ENCODE results near the gene CTDSP2. TPM values are rescaled to one million over a fixed set of nuclear protein-coding genes. Genes with fewer than 3 reads are reported as not detected.

The CTDSP2 gene
- total RNA-seq, 4 donors from 2014 or later = 47.1 to 120 (median 71.7) TPM

- Histone ChIP-seq H3K27me3 (no peaks in the 10 kb centered on the region), H3K9me3 (no peaks in the 10 kb centered on the region), H3K4me1 (peaks cover 0 to 24% (median 0%) of the 10 kb centered on the region in 3 donors), H3K36me3 (peaks cover 4 to 100% (median 19%) of the 10 kb centered on the region in 3 donors), H3K27ac (no peak overlapping the region), H3K4me3 (no peak overlapping the region)
- 15 to 24% methylated on average over 1 of the region's 1 CpG for WGBS, 2 donors
- intact Hi-C loops (cut with DNase I) = no loop called here
- no peak for DNase-seq
- TF ChIP-seq POLR2A (IDR thresholded peaks at IDR 0.05) (no peak), CTCF (IDR thresholded peaks at IDR 0.05) (no peak)
Observed at GRCh38 chr12:57793920-57794319, 52.6 kb downstream of the CTDSP2 start.

DNA sequence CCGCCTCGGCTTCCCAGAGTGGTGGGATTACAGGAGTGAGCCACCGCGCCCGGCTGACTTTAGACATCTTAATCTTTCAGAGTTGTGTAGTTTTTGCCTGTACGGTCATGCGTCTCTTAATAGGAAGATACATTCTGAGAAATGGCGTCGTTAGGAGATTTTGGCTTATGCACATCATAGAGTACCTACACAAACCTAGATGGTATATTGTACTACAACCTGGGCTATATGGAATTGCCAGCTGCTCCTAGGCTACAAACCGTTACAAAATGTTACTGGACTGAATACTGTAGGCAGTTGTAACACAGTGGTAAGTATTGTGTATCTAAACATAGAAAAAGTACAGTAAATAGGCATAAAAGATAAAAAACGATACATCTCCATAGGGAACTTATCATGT is 62.7 kb downstream of the CTDSP2 start:
- Histone ChIP-seq H3K36me3 (peaks cover 0 to 68% (median 0%) of the 10 kb centered on the region in 3 donors), H3K27ac (no peak overlapping the region), H3K4me1 (peaks cover 10 to 25% (median 16%) of the 10 kb centered on the region in 3 donors), H3K27me3 (no peaks in the 10 kb centered on the region), H3K4me3 (peak overlapping the region in 2 of 4 donors; percentile 95), H3K9me3 (no peaks in the 10 kb centered on the region)
- no peak for DNase-seq
- WGBS, 2 donors = 87 to 93% methylated on average over 11 of the region's 11 CpGs
- intact Hi-C loops (cut with DNase I) = loop anchor here (10.0 kb wide), 1 partner anchor 51 kb away; no protein-coding TSS in a partner anchor
- TF ChIP-seq POLR2A (IDR thresholded peaks at IDR 0.05) = no peak
- no peak for TF ChIP-seq CTCF (IDR thresholded peaks at IDR 0.05)

DNA sequence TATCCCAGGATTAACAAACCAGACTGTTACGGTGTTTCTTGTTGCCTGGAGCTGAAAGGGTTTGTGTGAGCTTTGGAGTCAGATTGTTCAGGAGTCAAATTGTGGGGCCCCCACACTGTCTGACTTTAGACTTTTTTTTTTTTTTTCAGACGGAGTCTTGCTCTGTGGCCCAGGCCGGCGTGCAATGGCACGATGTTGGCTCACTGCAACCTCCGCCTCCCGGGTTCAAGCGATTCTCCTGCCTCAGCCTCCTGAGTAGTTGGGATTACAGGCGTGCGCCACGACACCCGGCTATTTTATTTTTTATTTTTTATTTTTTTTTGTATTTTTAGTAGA is 63.1 kb downstream of the CTDSP2 start:
- Histone ChIP-seq H3K27ac (peak overlapping the region in 3 of 4 donors; percentile 70 to 88 (median 84)), H3K4me1 (peaks cover 10 to 25% (median 16%) of the 10 kb centered on the region in 3 donors), H3K27me3 (no peaks in the 10 kb centered on the region), H3K36me3 (peaks cover 0 to 64% (median 0%) of the 10 kb centered on the region in 3 donors), H3K4me3 (peak overlapping the region; percentile 73 to 95 (median 94)), H3K9me3 (no peaks in the 10 kb centered on the region)
- intact Hi-C loops (cut with DNase I) = loop anchor here (10.0 kb wide), 1 partner anchor 51 kb away; no protein-coding TSS in a partner anchor
- TF ChIP-seq CTCF (IDR thresholded peaks at IDR 0.05) (no peak), POLR2A (IDR thresholded peaks at IDR 0.05) (no peak)
- WGBS, 2 donors = 77 to 80% methylated on average over 9 to 11 of the region's 12 CpGs
- DNase-seq = no peak

DNA sequence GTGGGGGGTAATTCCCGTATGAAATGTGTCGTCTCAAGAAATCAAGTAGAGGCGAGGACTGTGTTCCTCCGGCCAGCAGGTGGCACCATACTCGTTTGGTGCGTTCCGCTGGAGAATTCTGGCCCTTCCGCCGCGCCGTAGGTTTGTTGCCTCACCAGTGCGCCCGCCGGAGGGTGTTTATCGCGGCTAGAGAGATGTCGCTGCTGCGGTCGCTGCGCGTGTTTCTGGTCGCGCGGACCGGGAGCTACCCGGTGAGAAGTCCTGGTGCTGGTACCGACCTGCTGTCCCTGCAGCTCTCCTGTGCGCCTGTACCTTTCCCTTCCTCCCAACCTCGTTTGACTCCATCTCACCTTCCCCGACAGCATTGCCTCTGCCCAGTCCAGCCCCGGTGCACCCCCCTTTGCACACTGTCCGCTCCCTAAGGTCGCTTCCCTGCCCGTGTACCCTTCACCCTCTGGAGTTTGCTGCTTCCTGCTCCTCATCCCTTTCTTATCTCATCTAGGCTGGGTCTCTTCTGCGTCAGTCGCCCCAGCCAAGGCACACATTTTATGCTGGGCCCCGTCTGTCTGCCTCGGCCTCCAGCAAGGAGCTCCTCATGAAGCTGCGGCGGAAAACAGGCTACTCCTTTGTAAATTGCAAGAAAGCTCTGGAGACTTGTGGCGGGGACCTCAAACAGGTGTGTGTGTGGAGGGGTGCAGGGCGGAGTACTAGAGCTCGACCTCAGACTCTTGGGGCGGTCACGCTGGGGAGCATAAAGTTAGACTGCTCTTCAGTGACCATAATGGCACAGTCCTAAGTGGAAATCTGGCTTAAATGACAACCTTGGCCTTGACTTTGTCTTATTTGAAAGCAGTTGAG is 63.7 kb downstream of the CTDSP2 start, which contains the start of gene TSFM:
TSS of gene TSFM (plus strand) at position 180 of the 858 bp plus-strand sequence. CDS start at position 195, 15 bp downstream.
- peak; percentile 78 for DNase-seq
- intact Hi-C loops (cut with DNase I) = loop anchor here (10.0 kb wide), 1 partner anchor 52 kb away; no protein-coding TSS in a partner anchor
- Histone ChIP-seq H3K9me3 (no peaks in the 10 kb centered on the region), H3K27ac (peak within 1 kb of the TSS; percentile 70 to 88 (median 82)), H3K36me3 (peaks cover 0 to 58% (median 0%) of the 10 kb centered on the region in 3 donors), H3K4me1 (peaks cover 10 to 25% (median 16%) of the 10 kb centered on the region in 3 donors), H3K4me3 (peak within 1 kb of the TSS; percentile 73 to 95 (median 94)), H3K27me3 (no peaks in the 10 kb centered on the region)
- peak; percentile 92 to 98 (median 96) for TF ChIP-seq CTCF (IDR thresholded peaks at IDR 0.05)
- TF ChIP-seq POLR2A (IDR thresholded peaks at IDR 0.05) = peak in 2 of 4 donors; percentile 43 to 68
- WGBS, 2 donors = 0 to 1% methylated on average over 35 to 36 of the region's 45 CpGs

GRCh38 chr12:57782243-57782607 is 64.3 kb downstream of the CTDSP2 start:
- H3K27ac ChIP-seq = peak overlapping the region in 3 of 4 donors; percentile 70 to 88 (median 81)
- 14 to 21% methylated on average over 4 of the region's 4 CpGs for WGBS, 2 donors
- peaks cover 10 to 25% (median 16%) of the 10 kb centered on the region in 3 donors for H3K4me1 ChIP-seq
- peak overlapping the region in 3 of 4 donors; percentile 93 to 95 (median 95) for H3K4me3 ChIP-seq
- H3K9me3 ChIP-seq = no peaks in the 10 kb centered on the region
- no peak for DNase-seq
- intact Hi-C loops (cut with DNase I) = loop anchor here (10.0 kb wide), 1 partner anchor 53 kb away; no protein-coding TSS in a partner anchor
- peaks cover 0 to 52% (median 0%) of the 10 kb centered on the region in 3 donors for H3K36me3 ChIP-seq
- no peaks in the 10 kb centered on the region for H3K27me3 ChIP-seq
- TF ChIP-seq POLR2A (IDR thresholded peaks at IDR 0.05) = no peak
